ENCODE data around the gene WWOX. TPM values are rescaled to one million over a fixed set of nuclear protein-coding genes. Genes with fewer than 3 reads are reported as not detected.

The WWOX gene
- total RNA-seq, 2 donors from 2014 or later: 33.8 to 82.5 TPM

- Histone ChIP-seq H3K9me3 (no peaks in the 10 kb centered on the region), H3K27me3 (replicated peaks; ENCODE audit: insufficient read depth) (no peaks in the 10 kb centered on the region), H3K36me3 (no peaks in the 10 kb centered on the region), H3K27ac (no peak overlapping the region), H3K4me1 (ENCODE audit: control insufficient read depth in 1 of 2, low read depth in 2 of 2) (peaks cover 0 to 15% of the 10 kb centered on the region in 2 donors), H3K4me3 (no peak overlapping the region)
- no peak for DNase-seq (ENCODE audit: low spot score)
- TF ChIP-seq, protein P1, sequence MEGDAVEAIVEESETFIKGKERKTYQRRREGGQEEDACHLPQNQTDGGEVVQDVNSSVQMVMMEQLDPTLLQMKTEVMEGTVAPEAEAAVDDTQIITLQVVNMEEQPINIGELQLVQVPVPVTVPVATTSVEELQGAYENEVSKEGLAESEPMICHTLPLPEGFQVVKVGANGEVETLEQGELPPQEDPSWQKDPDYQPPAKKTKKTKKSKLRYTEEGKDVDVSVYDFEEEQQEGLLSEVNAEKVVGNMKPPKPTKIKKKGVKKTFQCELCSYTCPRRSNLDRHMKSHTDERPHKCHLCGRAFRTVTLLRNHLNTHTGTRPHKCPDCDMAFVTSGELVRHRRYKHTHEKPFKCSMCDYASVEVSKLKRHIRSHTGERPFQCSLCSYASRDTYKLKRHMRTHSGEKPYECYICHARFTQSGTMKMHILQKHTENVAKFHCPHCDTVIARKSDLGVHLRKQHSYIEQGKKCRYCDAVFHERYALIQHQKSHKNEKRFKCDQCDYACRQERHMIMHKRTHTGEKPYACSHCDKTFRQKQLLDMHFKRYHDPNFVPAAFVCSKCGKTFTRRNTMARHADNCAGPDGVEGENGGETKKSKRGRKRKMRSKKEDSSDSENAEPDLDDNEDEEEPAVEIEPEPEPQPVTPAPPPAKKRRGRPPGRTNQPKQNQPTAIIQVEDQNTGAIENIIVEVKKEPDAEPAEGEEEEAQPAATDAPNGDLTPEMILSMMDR (IDR thresholded peaks at IDR 0.05): no peak
- no peak for ATAC-seq (ENCODE audit: insufficient number of reproducible peaks, low FRiP score, low read depth)
Measured at GRCh38 chr16:79188739-79189122, 1089.3 kb downstream of the WWOX start.

GRCh38 chr16:79190542-79190941 is 1091.1 kb downstream of the WWOX start:
- H3K4me1 ChIP-seq (ENCODE audit: control insufficient read depth in 1 of 2, low read depth in 2 of 2): peaks cover 0 to 15% of the 10 kb centered on the region in 2 donors
- H3K27ac ChIP-seq: no peak overlapping the region
- H3K36me3 ChIP-seq: no peaks in the 10 kb centered on the region
- H3K27me3 ChIP-seq (replicated peaks; ENCODE audit: insufficient read depth): no peaks in the 10 kb centered on the region
- TF ChIP-seq, protein P1 (IDR thresholded peaks at IDR 0.05): no peak
- no peaks in the 10 kb centered on the region for H3K9me3 ChIP-seq
- DNase-seq (ENCODE audit: low spot score) (no peak), ATAC-seq (ENCODE audit: insufficient number of reproducible peaks, low FRiP score, low read depth) (no peak)
- H3K4me3 ChIP-seq: no peak overlapping the region

DNA sequence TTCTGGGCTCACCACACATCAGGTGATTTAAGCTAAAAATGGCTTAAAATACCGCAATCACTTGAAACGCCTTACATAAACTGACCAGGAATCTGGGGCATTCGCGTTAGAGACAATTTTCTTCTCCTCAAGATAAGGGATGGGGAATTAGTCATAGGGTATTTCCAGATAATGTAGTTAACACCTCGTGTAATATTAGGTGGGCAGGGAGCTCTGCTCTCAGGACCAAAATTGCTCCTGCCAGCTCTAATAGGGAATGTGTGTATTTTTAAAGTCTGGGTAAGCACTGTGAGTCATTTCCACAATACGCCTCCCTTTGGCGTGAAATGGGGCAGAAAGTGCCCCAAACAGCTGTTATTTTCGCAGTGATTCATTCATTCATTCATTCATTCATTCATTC is 1092.5 kb downstream of the WWOX start:
- DNase-seq (ENCODE audit: low spot score) (no peak), ATAC-seq (ENCODE audit: insufficient number of reproducible peaks, low FRiP score, low read depth) (no peak)
- Histone ChIP-seq H3K27me3 (replicated peaks; ENCODE audit: insufficient read depth) (no peaks in the 10 kb centered on the region), H3K36me3 (no peaks in the 10 kb centered on the region), H3K9me3 (no peaks in the 10 kb centered on the region), H3K4me1 (ENCODE audit: control insufficient read depth in 1 of 2, low read depth in 2 of 2) (peaks cover 0 to 15% of the 10 kb centered on the region in 2 donors), H3K27ac (no peak overlapping the region), H3K4me3 (no peak overlapping the region)
- TF ChIP-seq, protein P1 (IDR thresholded peaks at IDR 0.05): no peak

DNA sequence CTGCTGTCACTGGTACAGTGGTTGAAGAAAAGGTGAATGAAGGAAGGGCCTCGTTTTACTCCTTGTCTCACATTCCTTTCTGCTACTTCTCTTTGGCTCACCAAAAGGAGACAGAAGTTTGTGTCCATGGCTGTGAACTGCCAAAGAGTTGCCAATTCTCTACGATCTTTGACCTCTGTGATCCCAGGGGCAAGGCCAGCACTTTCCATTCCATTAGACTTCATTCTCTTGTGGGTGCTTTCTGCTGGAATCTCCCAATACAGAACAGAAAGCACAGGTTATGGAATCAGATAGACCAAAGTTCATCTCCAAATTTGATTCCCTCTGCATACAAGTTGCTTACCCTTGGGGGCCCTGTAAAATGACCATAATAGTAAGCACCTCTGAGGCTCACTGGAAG is 1093.5 kb downstream of the WWOX start:
- H3K9me3 ChIP-seq: no peaks in the 10 kb centered on the region
- TF ChIP-seq, protein P1 (IDR thresholded peaks at IDR 0.05): no peak
- H3K27ac ChIP-seq: no peak overlapping the region
- H3K4me3 ChIP-seq: no peak overlapping the region
- H3K27me3 ChIP-seq (replicated peaks; ENCODE audit: insufficient read depth): no peaks in the 10 kb centered on the region
- DNase-seq (ENCODE audit: low spot score) (no peak), ATAC-seq (ENCODE audit: insufficient number of reproducible peaks, low FRiP score, low read depth) (no peak)
- H3K4me1 ChIP-seq (ENCODE audit: control insufficient read depth in 1 of 2, low read depth in 2 of 2): peaks cover 0 to 15% of the 10 kb centered on the region in 2 donors
- H3K36me3 ChIP-seq: no peaks in the 10 kb centered on the region

GRCh38 chr16:79194291-79194690 is 1094.8 kb downstream of the WWOX start:
- Histone ChIP-seq H3K4me3 (no peak overlapping the region), H3K27ac (no peak overlapping the region), H3K36me3 (no peaks in the 10 kb centered on the region), H3K4me1 (ENCODE audit: control insufficient read depth in 1 of 2, low read depth in 2 of 2) (peaks cover 0 to 15% of the 10 kb centered on the region in 2 donors), H3K27me3 (replicated peaks; ENCODE audit: insufficient read depth) (no peaks in the 10 kb centered on the region), H3K9me3 (no peaks in the 10 kb centered on the region)
- no peak for ATAC-seq (ENCODE audit: insufficient number of reproducible peaks, low FRiP score, low read depth)
- TF ChIP-seq, protein P1 (IDR thresholded peaks at IDR 0.05): no peak
- DNase-seq (ENCODE audit: low spot score): no peak
